ENCODE measurements around the gene DEPDC5.

DNA sequence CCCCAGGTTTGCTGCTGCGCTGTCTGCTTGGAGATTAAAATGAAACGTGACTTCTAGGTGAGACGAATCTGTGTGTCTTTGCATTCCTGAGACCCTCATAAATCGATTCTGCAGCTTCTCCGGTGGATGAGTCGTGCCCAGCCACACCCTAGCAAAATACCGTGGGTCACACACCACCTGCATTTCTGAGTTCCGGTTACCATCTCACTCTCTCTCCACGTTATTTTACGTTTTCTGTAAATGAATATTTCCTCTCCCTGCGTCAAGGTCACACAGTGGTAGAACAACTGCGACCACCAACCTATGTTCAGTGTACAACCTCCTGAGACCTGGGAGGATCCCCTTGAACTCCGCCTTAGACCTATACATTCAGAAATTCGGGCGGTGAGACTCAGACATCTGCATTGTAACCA lies 191.6 kb downstream of the DEPDC5 start:
- TF ChIP-seq, protein P1, sequence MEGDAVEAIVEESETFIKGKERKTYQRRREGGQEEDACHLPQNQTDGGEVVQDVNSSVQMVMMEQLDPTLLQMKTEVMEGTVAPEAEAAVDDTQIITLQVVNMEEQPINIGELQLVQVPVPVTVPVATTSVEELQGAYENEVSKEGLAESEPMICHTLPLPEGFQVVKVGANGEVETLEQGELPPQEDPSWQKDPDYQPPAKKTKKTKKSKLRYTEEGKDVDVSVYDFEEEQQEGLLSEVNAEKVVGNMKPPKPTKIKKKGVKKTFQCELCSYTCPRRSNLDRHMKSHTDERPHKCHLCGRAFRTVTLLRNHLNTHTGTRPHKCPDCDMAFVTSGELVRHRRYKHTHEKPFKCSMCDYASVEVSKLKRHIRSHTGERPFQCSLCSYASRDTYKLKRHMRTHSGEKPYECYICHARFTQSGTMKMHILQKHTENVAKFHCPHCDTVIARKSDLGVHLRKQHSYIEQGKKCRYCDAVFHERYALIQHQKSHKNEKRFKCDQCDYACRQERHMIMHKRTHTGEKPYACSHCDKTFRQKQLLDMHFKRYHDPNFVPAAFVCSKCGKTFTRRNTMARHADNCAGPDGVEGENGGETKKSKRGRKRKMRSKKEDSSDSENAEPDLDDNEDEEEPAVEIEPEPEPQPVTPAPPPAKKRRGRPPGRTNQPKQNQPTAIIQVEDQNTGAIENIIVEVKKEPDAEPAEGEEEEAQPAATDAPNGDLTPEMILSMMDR (IDR thresholded peaks at IDR 0.05) = no peak
- no peak for TF ChIP-seq POLR2A (IDR thresholded peaks at IDR 0.05)
- TF ChIP-seq POLR2AphosphoS5 (IDR thresholded peaks at IDR 0.05) = no peak

Data from breast epithelium (tissue), 3 donors.